SJCRH30 (cell line): ENCODE data around the gene COP1. TPM values are rescaled to one million over a fixed set of nuclear protein-coding genes. Genes with fewer than 3 reads are reported as not detected.
A peak's percentile ranks its signal among the peaks of the same experiment; 100 is the strongest.
"Not testable (repeated sequence)": the region's sequence is repeated elsewhere in the genome, so short reads cannot be mapped to it uniquely, and the experiment has no call there.

Experiments
- DNase-seq, 2 experiments: peaks; one replicate each; pipeline ENCODE4 v3.0.0-alpha.2; 2015 to 2020
- H3K27ac ChIP-seq: fragments of 250-450 bp; sonication (Bioruptor Pico); 2 replicates; pipeline ENCODE4 v1.5.1; 2020; ENCODE audit warnings: mild to moderate bottlenecking, moderate library complexity
- H3K27me3 ChIP-seq: fragments of 250-450 bp; sonication (Bioruptor Pico); 2 replicates; pipeline ENCODE4 v1.5.1; 2020; ENCODE audit warnings: mild to moderate bottlenecking, moderate library complexity
- H3K36me3 ChIP-seq: fragments of 250-450 bp; sonication (Bioruptor Pico); 2 replicates; pipeline ENCODE4 v1.5.1; 2020; ENCODE audit warnings: mild to moderate bottlenecking, moderate library complexity
- H3K4me1 ChIP-seq: fragments of 250-450 bp; sonication (Bioruptor Pico); 2 replicates; pipeline ENCODE4 v1.5.1; 2020; ENCODE audit warnings: mild to moderate bottlenecking, moderate library complexity
- H3K4me3 ChIP-seq: fragments of 250-450 bp; sonication (Bioruptor Pico); 2 replicates; pipeline ENCODE4 v1.5.1; 2020; ENCODE audit warnings: mild to moderate bottlenecking, moderate library complexity
- H3K9me3 ChIP-seq: fragments of 250-450 bp; sonication (Bioruptor Pico); replicated peaks from 2 replicates; pipeline ENCODE4 v1.5.1; 2020; ENCODE audit warnings: mild to moderate bottlenecking, moderate library complexity
- total RNA-seq: library from RNA; depleted of rRNA; stranded (reverse); fragments of >200 nt; shearing (Covaris generic); gene quantifications from 2 replicates; pipeline ENCODE4 v1.2.3, GENCODE V29; 2014

COP1 gene
- total RNA-seq, 1 experiment from 2014 or later = 43.6 TPM

DNA sequence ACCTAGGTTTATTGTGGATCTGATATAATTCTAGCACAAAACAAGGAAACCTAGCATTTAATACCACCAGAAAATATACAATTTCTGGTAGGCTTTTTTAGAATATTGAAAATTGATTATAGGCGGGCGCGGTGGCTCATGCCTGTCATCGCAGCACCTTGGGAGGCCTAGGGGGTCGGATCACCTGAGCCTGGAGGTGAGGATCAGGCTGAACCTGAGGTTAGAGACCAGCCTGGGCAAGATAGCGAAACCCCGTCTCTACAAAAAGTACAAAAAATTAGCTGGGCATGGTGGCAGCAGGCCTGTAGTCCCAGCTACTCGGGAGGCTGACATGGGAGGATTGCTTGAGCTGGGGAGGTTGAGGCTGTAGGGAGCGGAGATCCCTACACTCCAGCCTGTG is 948 bp upstream of the COP1 start:
- H3K4me3 ChIP-seq = peak overlapping the region; percentile 71

DNA sequence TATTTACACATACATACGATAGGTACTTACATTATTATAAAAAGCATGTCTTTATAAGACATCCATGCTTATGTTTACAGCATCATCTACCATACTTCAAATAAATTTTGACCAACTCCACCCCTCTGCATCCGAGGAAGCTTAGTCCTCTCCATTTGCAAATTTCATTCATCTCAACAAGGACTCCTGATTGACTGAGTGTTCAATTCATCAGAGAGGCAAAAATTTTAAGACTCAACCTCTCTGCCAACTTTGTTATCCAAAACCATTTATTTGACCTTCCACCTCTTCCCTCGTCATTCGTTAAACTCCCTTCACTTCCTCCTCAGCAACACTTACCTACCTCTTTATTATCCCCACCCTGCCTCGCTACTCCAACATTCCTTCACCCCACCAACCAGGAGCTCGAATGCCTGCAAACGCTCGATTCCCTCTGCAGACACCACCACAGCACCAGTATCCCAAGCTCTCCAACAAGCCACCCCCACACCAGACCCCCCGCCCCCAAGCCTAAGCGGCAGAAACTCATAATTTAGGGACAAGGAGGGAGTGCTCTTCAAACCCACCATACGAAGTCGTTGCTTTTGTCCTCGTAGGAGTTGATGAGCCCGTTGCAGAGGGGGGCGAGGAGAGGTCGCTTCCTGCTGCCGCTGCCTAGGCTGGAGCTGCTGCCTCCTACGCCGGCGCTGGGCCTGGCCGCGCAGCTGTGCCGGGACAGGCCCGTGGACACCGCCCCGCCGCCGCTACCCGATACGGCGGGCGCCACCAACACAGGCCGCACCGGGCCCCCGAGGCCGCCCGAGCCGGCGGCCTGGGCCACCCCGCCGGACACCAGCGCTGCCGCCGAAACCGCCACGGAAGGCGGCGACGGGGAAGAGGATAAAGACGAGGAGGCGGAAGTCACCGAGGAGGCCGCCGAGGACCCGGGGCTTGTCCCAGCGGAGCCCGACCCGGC is 803 bp downstream of the COP1 start:
- Histone ChIP-seq H3K9me3 (no peaks in the 10 kb centered on the region), H3K4me1 (no peaks in the 10 kb centered on the region), H3K36me3 (no peaks in the 10 kb centered on the region), H3K4me3 (peak overlapping the region; percentile 71), H3K27me3 (no peaks in the 10 kb centered on the region), H3K27ac (peak overlapping the region; percentile 82)
- DNase-seq = peak; percentile 51 to 62

More for the DNA sequence above, 948 bp upstream of the COP1 start:
- Histone ChIP-seq H3K9me3 (no peaks in the 10 kb centered on the region), H3K36me3 (no peaks in the 10 kb centered on the region), H3K27me3 (no peaks in the 10 kb centered on the region), H3K4me1 (no peaks in the 10 kb centered on the region), H3K27ac (no peak overlapping the region)
- no peak for DNase-seq

DNA sequence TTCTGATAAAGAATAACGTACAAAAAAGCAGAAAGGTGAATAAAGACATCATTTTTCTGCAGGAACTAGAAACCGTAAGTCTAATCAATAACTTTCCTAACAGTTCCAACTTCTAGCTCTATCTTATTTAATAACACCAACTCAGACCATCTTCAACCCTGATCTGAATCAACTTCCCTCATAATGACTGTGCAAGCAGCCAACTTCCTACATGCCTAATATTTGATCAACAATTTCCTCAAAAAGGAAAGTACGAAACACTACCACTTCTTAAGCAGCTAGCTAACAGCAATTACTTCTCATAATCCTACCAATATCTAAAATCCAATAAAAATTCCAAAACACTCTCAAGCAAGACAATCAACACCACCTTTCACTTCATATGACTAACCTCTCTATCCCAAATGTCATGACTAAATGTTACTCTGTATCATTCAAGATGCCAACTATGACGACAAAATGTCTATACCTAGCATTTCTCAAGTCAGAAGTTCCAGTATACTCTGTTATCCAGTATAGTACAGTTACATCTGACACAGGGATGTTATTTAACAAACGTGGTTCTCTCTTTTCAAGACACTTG is 1.7 kb downstream of the COP1 start:
- Histone ChIP-seq H3K4me3 (peak overlapping the region; percentile 71), H3K27me3 (no peaks in the 10 kb centered on the region), H3K4me1 (no peaks in the 10 kb centered on the region), H3K36me3 (no peaks in the 10 kb centered on the region), H3K27ac (no peak overlapping the region), H3K9me3 (no peaks in the 10 kb centered on the region)
- peak in 1 of 2 experiments; percentile 5 for DNase-seq

DNA sequence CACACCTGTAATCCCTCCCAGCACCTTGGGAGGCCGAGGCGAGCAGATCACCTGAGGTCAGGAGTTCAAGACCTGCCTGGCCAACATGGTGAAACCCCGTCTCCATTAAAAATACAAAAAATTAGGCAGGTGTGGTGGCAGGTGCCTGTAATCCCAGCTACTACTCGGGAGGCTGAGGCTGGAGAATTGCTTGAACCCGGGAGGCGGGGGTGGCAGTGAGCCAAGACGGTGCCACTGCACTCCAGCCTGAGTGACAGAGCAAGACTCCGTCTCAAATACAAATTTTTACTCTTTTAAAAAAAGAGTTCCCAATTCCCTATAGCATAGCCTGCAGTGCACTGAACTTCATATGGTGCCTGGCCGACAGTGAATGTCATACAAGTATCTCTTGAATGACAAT is 2.4 kb downstream of the COP1 start:
- H3K4me1 ChIP-seq, H3K27me3 ChIP-seq, H3K27ac ChIP-seq, H3K9me3 ChIP-seq, H3K36me3 ChIP-seq, H3K4me3 ChIP-seq, DNase-seq: not testable (repeated sequence)

DNA sequence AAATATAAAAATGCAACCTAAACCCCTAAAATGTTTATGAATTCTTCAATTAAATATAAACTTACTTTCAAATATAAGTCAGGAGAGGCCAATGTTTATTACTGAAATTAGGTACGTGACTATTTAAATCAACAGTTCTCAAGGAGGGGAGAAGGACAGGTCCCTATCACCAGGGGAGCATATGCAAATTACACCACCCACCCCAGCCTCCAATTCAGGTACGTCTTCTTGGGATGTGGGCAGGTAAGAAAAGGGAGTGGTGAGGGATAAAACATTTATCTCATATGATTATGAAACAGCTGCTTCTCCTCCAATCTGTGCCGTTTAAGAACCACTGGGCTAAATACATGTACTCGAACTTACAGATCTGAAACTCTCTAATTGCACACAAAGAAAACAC is 3.4 kb downstream of the COP1 start:
- H3K36me3 ChIP-seq = no peaks in the 10 kb centered on the region
- H3K9me3 ChIP-seq = no peaks in the 10 kb centered on the region
- H3K27ac ChIP-seq = no peak overlapping the region
- H3K27me3 ChIP-seq = no peaks in the 10 kb centered on the region
- DNase-seq = no peak
- no peak overlapping the region for H3K4me3 ChIP-seq
- no peaks in the 10 kb centered on the region for H3K4me1 ChIP-seq

DNA sequence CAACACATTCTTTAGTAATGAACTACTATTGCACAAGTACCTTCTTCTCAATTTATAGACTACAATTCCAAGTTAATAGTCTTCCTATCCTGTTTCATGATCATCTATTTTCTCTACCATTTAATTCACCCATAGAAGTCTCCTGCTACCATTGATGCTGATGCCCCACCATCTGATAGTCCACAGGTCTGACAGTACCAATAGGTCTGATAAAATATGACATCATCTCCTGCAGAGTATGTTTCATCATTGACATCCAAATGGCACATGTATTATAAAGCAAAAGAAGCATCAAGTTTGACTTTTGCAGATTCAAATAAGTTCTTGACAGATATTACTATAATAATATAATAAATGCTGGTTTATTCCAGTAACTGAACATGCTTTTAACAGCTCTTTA is 5.5 kb downstream of the COP1 start:
- Histone ChIP-seq H3K27ac (no peak overlapping the region), H3K4me1 (no peaks in the 10 kb centered on the region), H3K27me3 (no peaks in the 10 kb centered on the region), H3K9me3 (no peaks in the 10 kb centered on the region), H3K36me3 (no peaks in the 10 kb centered on the region), H3K4me3 (no peak overlapping the region)
- DNase-seq = no peak

DNA sequence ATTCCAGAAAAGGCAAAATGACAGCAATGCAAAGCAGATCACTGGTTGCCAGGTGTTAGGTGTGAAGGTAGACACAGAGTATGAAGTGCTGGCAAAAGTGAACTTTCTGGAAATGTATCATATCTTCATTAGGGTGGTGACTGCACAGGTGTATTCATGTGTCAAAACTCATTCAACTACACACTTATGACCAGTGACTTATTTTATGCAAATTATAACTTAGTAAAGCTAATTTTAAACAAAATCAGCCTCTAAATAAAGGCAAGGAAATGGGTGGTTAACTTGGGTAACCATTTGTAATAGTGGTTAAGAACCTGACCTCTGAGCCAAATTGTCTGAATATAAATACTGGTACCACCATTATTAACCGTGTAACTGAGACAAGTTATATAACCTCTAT is 7.4 kb downstream of the COP1 start:
- no peak for DNase-seq
- H3K27ac ChIP-seq = no peak overlapping the region
- no peaks in the 10 kb centered on the region for H3K27me3 ChIP-seq
- no peak overlapping the region for H3K4me3 ChIP-seq
- no peaks in the 10 kb centered on the region for H3K36me3 ChIP-seq
- no peaks in the 10 kb centered on the region for H3K9me3 ChIP-seq
- no peaks in the 10 kb centered on the region for H3K4me1 ChIP-seq

DNA sequence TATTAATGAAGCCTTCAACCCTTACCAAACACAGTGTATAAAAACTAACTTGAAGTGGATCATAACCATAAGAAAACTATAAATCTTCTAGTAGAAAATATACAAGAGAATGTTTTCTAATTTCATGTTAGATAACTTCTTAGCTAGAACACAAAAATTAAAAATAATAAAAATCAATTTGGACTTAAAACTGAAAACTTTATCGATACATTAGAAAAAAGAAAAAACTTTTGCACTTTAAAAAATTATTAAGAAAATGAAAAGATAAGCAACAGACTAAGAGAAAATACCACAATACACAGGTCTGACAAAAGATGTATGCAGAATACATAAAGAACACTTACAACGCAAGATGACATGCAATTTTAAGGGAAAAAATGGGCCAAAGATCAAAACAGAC is 8.7 kb downstream of the COP1 start:
- DNase-seq = no peak
- Histone ChIP-seq H3K27ac (no peak overlapping the region), H3K4me1 (no peaks in the 10 kb centered on the region), H3K9me3 (no peaks in the 10 kb centered on the region), H3K4me3 (no peak overlapping the region), H3K27me3 (no peaks in the 10 kb centered on the region), H3K36me3 (no peaks in the 10 kb centered on the region)

DNA sequence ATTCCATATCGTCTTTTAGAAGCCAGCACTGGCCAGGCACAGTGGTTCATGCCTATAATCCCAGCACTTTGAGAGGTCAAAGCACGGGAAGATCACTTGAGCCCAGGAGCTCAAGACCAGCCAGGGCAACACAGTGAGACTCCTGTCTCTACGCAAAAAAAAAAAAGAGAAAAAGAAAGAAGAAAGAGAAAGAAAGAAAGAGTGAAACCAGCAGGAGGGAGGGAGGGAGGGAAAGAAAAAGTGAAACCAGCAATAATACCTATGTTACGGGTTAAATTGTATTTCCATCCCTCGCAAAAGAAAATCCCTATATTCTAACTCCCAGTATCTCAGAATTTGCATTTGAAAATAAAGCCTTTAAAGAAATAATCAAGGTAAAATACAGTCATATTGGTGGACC is 10.4 kb downstream of the COP1 start:
- Histone ChIP-seq H3K27me3 (no peaks in the 10 kb centered on the region), H3K4me3 (no peak overlapping the region), H3K4me1 (no peaks in the 10 kb centered on the region), H3K9me3 (no peaks in the 10 kb centered on the region), H3K36me3 (no peaks in the 10 kb centered on the region), H3K27ac (no peak overlapping the region)
- DNase-seq = no peak

DNA sequence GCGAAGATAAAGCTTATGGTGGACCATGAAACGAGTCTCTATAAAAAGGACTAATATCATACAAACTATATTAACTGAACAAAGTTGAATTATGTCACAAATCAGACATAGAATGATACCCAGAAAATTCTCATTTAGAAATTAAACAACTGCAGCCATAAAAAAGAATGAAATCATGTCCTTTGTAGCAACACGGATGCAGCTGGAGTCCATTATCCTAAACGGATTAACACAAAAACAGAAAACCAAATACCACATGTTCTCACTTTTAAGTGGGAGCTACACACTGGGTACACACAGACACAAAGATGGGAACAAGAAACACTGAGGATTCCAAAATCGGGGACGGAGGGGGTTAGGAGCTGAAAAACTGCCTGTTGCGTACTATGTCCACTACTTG is 11.5 kb downstream of the COP1 start:
- no peak for DNase-seq
- Histone ChIP-seq H3K9me3 (no peaks in the 10 kb centered on the region), H3K36me3 (no peaks in the 10 kb centered on the region), H3K27ac (no peak overlapping the region), H3K4me1 (no peaks in the 10 kb centered on the region), H3K4me3 (no peak overlapping the region), H3K27me3 (no peaks in the 10 kb centered on the region)

DNA sequence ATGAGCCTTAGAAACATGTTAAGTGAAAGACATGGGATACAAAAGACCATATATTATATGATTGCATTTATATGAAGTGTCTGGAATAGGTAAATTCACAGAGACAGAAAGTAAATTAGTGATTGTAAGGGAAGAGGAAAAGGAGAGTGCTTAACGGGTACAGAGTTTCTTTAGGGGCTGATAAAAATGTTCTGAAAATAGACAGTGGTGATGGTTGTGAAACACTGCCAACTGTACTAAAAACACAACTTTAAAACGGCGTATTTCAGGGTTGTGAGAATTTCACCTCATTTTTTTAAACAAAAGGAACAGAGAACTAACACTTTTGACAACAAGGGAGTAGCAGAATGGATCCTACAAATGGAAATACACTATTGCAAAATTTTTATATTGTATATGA is 13.4 kb downstream of the COP1 start:
- DNase-seq = no peak
- no peaks in the 10 kb centered on the region for H3K36me3 ChIP-seq
- no peaks in the 10 kb centered on the region for H3K27me3 ChIP-seq
- no peaks in the 10 kb centered on the region for H3K4me1 ChIP-seq
- H3K27ac ChIP-seq = no peak overlapping the region
- no peaks in the 10 kb centered on the region for H3K9me3 ChIP-seq
- no peak overlapping the region for H3K4me3 ChIP-seq

DNA sequence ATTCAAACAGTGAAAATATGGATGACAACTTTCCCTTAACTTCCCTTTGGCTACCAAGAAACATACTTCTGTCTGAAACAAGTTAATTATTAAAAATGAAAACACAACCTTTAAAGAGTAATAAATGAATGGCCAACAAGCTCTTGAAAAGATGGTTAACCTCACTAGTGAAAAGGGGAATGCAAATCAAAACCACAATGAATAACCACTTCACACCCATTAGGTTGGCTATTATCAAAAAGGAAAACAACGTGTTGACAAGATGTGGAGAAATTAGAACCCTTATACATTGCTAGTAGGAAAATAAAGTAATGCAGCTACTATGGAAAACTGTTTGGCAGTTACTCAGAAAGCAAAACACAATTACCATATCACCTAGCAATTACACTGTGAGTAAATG is 14.1 kb downstream of the COP1 start:
- DNase-seq = no peak
- Histone ChIP-seq H3K27ac (no peak overlapping the region), H3K27me3 (no peaks in the 10 kb centered on the region), H3K9me3 (no peaks in the 10 kb centered on the region), H3K4me3 (no peak overlapping the region), H3K4me1 (no peaks in the 10 kb centered on the region), H3K36me3 (no peaks in the 10 kb centered on the region)

DNA sequence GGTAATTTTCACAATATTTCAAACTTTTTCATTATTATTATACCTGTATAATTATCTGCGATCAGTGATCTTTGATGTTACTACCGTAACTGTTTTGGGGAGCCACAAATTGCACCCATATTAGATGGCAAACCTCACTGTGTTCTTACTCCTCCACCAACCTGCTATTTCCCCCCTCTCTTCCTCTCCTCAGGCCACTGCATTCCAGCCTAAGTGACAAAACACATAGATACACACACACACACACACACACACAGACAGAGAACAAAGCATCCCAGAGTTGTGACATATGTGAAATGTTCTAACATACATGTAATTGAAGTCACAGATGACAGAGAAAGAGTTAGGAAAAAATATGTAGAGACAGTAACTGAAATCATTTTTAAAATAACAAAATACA is 18.5 kb downstream of the COP1 start:
- DNase-seq = no peak
- H3K9me3 ChIP-seq = no peaks in the 10 kb centered on the region
- no peak overlapping the region for H3K27ac ChIP-seq

DNA sequence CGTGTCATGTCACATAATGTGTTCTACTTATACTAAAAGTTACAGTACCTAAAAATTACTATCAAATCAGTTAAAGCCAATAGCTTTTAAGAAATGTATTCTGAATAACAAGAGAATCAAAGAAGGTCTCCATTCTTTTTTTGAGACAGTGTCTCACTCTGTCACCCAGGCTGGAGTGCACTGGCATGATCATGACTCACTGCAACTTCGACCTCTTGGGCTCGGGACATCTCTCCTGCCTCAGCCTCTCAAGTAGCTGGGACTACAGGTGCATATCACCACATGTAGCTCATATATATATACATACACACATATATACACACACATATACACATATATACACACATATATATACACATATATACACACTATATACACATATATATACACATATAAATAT is 20.1 kb downstream of the COP1 start:
- Histone ChIP-seq H3K36me3 (no peaks in the 10 kb centered on the region), H3K9me3 (no peaks in the 10 kb centered on the region), H3K4me1 (no peaks in the 10 kb centered on the region), H3K27ac (no peak overlapping the region), H3K4me3 (no peak overlapping the region), H3K27me3 (no peaks in the 10 kb centered on the region)
- DNase-seq = no peak

More for the DNA sequence above, 18.5 kb downstream of the COP1 start:
- Histone ChIP-seq H3K36me3 (no peaks in the 10 kb centered on the region), H3K4me3 (no peak overlapping the region), H3K27me3 (no peaks in the 10 kb centered on the region), H3K4me1 (no peaks in the 10 kb centered on the region)

DNA sequence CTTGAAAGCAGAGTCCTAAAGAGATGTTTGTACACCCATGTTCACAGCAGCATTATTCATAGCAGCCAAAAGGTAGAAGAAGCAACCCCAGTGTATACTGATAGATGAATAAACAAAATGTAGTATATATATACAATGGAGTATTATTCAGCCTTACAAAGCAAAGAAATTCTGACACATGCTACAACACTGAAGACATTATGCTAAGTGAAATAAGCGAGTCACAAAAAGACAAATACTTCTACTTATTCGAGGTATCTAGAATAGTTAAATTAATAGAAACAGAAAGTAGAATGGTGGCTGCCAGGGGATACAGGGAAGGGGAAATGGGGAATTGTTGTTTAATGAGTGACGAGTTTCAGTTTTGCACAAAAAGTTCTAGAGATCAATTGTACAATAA is 23.5 kb downstream of the COP1 start:
- Histone ChIP-seq H3K9me3 (no peaks in the 10 kb centered on the region), H3K4me1 (no peaks in the 10 kb centered on the region), H3K27me3 (no peaks in the 10 kb centered on the region), H3K27ac (no peak overlapping the region), H3K36me3 (no peaks in the 10 kb centered on the region), H3K4me3 (no peak overlapping the region)
- DNase-seq = no peak

DNA sequence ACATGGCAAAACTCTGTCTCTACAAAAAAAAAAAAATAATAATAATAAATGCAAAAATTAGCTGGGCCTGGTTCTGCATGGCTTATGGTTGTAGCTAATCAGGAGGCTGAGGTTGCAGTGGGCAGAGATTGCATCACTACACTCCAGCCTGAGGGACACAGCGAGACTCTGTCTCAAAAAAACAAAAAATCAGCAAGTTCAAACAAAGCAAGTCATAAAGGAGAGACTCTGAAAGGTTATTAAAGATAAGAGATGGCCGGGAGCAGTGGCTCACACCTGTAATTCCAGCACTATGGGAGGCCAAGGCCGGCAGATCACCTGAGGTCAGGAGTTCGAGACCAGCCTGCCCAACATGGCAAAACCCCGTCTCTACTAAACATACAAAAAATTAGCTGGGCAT is 28.8 kb downstream of the COP1 start:
- Histone ChIP-seq H3K9me3 (no peaks in the 10 kb centered on the region), H3K36me3 (peaks cover 10% of the 10 kb centered on the region), H3K4me1 (0 out of 2 replicates have a peak, but pooled peaks cover 3% of the 10 kb centered on the region), H3K27me3 (no peaks in the 10 kb centered on the region), H3K4me3 (no peak overlapping the region), H3K27ac (no peak overlapping the region)
- DNase-seq = no peak
